Skin epidermis (tissue), 12 donors: ENCODE data around the gene QRICH1.

ENCODE experiments used
- H3K27ac ChIP-seq, 21 experiments: fragments of 200-600 bp; sonication (generic) in 11 of 21; one replicate each; pipeline ENCODE4 v1.5.0; 2020; ENCODE audit warnings: mild to moderate bottlenecking in 3 of 21, inconsistent platforms in 2 of 21, moderate library complexity in 2 of 21
- H3K4me3 ChIP-seq, 7 experiments: fragments of 200-600 bp; sonication (generic) in 2 of 7; one replicate each; pipeline ENCODE4 v1.5.0; 2020; ENCODE audit warnings: inconsistent platforms in 2 of 7, mild to moderate bottlenecking in 2 of 7, moderate library complexity in 1 of 7

Gene QRICH1

DNA sequence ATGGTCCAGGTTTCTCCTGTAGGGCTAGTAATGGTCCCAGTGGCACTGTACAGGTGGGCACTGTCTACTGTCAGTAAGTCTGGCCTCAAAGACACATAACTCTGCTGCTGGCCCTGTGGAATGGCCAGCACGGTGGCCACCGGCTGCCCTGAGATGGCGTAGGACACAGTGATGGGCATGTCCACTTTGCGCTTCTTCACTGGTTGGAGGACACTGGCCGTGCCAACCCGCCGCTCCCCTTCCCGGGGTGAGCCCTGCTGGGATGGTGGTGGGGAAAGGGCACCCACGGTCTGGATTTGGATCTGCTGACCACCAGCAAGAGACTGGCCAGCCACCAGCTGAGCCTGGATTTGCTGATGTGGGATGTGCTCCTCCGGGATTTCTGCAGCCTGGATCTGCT lies 36.6 kb downstream of the QRICH1 start:
- no peak overlapping the region for H3K4me3 ChIP-seq
- H3K27ac ChIP-seq = no peak overlapping the region

- H3K27ac ChIP-seq = no peak overlapping the region
- no peak overlapping the region for H3K4me3 ChIP-seq
Observed at GRCh38 chr3:49054344-49054862, 39.5 kb downstream of the QRICH1 start.

DNA sequence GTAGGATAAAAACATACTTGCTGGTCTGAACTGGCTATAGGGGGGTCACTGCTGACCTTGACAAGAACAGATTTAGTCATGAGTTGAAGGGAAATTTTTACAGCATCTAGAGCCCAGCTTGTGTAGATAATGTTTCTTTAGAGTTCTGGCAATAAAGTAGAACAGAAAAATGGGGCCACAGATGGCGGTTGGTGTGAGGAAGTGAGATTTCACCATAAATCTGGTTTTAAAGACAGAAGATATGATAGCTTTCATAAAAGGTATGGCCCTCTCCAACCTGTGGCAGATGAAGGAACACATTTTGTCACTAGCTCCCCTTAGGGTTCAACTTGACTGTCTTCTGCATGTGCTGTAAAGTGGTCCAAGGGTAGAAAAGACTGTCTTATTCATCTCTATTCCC lies 40.3 kb downstream of the QRICH1 start:
- no peak overlapping the region for H3K27ac ChIP-seq
- H3K4me3 ChIP-seq = no peak overlapping the region

DNA sequence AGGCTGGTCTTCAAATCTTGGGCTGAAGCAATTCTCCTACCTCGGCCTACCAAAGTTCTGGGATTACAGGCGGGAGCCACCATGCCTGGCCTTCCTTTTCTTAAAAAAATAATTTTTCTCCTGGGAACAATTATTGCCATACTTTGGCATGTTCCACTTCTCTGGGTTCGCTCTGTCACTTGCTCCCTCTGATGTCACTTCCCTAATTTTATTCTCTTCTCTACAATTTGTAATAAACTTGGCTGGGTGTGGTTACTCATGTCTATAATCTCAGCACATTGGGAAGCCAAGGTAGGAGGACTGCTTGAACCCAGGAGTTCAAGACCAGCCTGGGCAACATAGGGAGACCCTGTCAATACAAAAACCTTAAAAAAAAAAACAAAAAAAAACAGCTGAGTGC lies 58.6 kb downstream of the QRICH1 start:
- H3K27ac ChIP-seq = no peak overlapping the region
- H3K4me3 ChIP-seq = no peak overlapping the region

DNA sequence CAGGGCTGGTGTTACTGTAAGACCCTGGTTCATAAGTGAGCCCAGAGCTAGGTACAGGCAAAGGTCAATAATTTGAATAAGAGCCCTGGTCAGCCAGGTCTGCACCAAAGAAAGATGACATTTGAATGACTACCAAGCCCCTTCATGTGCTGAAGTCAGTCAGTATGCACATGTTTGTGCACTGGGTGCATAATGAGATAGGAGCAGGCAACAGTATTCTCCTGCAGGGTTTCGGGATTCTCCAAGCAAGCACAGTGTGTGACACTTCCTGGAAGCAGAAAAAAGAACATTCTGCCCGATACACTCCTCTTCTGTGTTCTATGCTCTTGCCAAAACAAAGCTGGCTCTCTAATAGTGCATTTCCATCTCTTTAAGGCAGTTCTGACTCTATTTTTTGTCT lies 59.2 kb downstream of the QRICH1 start:
- no peak overlapping the region for H3K27ac ChIP-seq
- no peak overlapping the region for H3K4me3 ChIP-seq

DNA sequence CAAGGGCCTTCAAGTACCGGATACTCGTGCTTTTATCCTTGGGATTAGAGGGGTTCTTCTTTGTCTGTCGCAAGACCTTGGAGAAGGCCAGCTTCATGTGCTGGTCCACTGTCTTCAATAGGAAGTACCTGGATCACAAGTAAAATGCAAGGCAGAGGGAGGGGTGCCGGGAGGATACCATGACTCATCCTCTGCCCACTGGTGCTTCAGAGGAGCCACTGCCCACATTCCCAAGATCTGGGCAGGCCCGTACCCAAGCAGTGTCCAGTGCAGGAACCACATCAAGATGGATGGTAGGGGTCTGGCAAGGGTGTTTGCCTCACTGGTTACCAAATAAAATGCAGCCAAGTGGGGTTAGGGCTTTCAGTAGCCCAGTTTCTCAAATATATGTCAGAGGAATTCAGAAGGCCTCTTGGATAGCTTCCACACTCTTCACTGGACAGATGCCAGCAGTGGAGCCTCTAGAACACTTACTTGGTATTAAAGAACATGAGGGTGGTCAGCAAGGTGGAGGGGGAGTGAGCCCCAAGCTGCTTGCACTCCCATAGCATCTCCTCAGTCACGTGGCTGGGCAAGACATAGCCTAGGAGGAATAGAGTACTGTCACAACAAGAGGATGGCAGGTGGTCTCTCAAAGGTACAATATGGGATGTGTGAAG lies 61.1 kb downstream of the QRICH1 start:
- H3K27ac ChIP-seq = no peak overlapping the region
- H3K4me3 ChIP-seq = no peak overlapping the region

GRCh38 chr3:49030321-49030720 lies 63.5 kb downstream of the QRICH1 start:
- Histone ChIP-seq H3K4me3 (no peak overlapping the region), H3K27ac (peak overlapping the region in 3 of 21 experiments; percentile 93 to 98 (median 96))

GRCh38 chr3:49029563-49029884 lies 64.3 kb downstream of the QRICH1 start:
- Histone ChIP-seq H3K4me3 (peak overlapping the region; percentile 43 to 74 (median 64)), H3K27ac (peak overlapping the region in 19 of 21 experiments; percentile 39 to 98 (median 92))

DNA sequence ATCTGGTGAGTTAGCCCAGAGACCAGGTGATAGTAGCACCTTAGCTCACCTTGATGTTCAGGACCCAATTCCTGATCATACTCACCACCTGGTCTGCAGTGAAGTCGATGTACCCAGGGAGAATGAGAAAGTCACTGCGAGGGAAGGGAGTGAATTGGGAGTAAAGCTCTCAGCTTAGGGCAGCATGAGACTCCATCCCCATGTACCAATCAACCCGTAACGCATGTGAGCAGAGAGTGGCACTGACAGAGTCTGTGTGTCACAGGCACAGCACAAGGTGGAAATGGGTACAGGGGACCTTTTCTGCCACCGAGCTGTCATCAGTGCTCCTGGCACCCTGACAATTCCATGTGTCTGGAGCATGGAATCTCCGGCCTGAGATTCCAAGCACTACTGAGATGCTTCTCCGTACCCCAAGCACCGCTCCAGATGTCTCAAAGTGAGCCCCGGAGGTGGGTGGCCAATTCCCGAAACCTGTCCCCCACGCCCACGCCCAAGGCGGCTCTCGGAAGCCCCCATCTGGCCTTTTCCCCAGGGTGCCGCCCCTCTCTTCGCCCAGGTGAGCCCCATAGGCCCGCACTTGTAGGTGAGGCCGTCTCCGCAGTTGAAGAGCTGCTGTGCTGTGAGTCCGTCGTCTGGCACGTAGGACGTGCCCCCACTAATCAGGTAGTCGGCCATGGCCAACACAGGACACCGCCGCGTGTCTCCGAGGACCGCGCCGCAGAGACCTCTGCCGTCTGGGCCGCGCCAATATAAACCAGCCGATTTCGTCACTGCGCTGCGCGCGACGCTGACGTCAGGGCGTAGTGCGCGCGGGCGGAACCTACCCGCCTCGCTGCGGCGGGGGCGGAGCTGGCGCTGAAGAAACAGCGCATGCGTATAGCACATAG lies 65.0 kb downstream of the QRICH1 start, which contains the start of gene IMPDH2:
TSS of gene IMPDH2 (minus strand) at position 726 of the 890 bp plus-strand sequence. CDS start at position 678, 48 bp downstream.
- Histone ChIP-seq H3K4me3 (peak within 1 kb of the TSS; percentile 43 to 74 (median 64)), H3K27ac (peak within 1 kb of the TSS; percentile 70 to 98 (median 92))

GRCh38 chr3:49028298-49028672 lies 65.6 kb downstream of the QRICH1 start:
- H3K4me3 ChIP-seq = peak overlapping the region; percentile 43 to 74 (median 64)
- H3K27ac ChIP-seq = peak overlapping the region in 13 of 21 experiments; percentile 79 to 98 (median 93)

DNA sequence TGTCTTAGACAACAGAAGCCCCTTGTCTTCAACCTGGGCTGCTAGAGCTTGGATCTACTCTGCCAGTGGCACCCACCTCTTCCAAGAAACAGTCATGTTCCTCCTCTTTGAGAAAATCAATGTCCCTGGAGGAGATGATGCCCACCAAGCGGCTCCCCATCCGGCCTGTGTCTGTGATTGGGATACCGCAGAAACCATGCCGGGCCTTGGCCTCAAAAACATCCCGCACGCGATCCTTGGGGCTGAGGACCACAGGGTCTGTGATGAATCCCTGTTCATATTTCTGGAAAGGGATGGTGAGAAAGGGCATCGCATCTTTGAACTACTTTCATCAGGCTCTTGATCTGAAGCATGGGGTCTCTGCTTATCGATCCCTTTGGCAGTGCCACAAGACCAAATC lies 66.2 kb downstream of the QRICH1 start:
- Histone ChIP-seq H3K4me3 (peak overlapping the region in 1 of 7 experiments; percentile 3), H3K27ac (peak overlapping the region in 2 of 21 experiments; percentile 96 to 97)

GRCh38 chr3:49026536-49026935 lies 67.3 kb downstream of the QRICH1 start:
- Histone ChIP-seq H3K27ac (no peak overlapping the region), H3K4me3 (no peak overlapping the region)

DNA sequence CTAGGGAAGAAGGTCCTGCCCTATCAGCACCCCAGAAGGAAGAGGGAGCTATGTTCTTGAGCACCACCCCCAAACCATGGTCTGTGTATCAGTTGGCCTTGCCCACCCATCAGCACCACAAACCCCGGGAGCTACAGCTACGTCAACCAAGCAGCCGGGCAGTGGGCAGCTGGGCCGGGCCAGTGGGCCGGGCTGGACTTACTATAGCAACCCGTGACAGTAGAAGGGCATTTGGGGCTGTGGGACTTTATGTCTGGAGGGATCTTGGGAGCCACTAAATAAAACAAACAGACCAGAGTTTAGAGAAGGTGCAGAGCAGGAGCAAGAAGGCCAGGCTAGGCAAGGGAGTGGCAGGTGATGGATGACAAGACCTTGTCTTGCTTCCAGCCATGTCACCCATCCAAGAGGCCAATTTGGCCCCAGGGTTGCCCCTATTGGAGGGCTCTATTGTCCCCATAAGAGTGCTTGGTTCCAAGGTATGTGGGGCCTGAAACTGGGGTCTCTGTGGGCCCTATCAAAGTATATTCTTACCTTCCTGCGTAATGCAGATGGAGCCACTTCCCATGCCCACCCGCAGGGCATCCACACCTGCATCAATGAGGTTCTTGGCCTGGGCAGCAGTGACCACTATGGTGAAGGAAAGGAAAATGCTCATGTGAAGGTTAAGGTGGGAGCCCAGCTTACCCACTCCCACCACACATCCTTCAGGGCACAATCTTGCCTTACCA lies 67.9 kb downstream of the QRICH1 start:
- no peak overlapping the region for H3K27ac ChIP-seq
- no peak overlapping the region for H3K4me3 ChIP-seq

GRCh38 chr3:49025005-49025792 lies 68.7 kb downstream of the QRICH1 start:
- no peak overlapping the region for H3K27ac ChIP-seq
- no peak overlapping the region for H3K4me3 ChIP-seq

DNA sequence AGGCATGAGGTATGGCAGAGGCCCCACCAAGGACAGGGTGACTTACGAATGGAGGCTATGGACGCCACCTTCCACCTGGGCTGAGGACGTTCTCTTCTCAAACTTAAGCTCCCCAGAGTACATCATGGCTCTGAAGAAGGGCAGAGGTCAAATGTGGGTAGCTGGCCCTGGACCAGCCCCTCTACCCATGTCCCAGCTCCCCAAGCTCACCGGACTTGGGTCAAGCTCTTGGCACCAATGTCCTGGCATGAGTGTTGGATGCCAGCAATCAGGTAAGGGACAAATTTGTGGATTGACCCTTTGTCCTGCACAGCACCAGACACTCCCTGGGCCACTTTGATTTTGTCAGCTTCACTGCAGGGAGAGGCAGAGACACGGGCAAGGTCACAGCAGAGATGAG lies 69.4 kb downstream of the QRICH1 start:
- Histone ChIP-seq H3K27ac (no peak overlapping the region), H3K4me3 (no peak overlapping the region)

GRCh38 chr3:49023775-49024174 lies 70.1 kb downstream of the QRICH1 start:
- Histone ChIP-seq H3K4me3 (no peak overlapping the region), H3K27ac (no peak overlapping the region)

DNA sequence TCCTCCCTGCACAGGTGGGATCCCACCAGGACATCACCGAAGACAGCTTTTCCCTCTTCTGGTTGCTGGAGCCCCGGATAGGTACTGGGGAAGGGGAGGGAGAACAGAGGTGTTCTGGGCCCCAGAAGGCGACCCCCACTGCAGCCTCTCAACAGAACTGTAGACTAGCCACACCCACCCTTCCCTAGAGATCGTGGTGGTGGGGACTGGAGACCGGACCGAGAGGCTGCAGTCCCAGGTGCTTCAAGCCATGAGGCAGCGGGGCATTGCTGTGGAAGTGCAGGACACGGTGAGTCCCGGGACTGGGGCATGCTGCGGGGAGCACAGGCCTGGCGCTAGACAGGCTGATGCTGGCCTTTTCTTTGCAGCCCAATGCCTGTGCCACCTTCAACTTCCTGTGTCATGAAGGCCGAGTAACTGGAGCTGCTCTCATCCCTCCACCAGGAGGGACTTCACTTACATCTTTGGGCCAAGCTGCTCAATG lies 71.1 kb downstream of the QRICH1 start:
- Histone ChIP-seq H3K4me3 (peak overlapping the region; percentile 76 to 97 (median 82)), H3K27ac (peak overlapping the region in 20 of 21 experiments; percentile 94 to 100 (median 99))

- H3K27ac ChIP-seq = peak within 1 kb of the TSS; percentile 92 to 100 (median 99)
- peak within 1 kb of the TSS; percentile 76 to 97 (median 82) for H3K4me3 ChIP-seq
Observed at GRCh38 chr3:49021813-49022687, 71.8 kb downstream of the QRICH1 start, which contains the start of gene NDUFAF3. NDUFAF3 (plus strand) TSS chr3:49022121; CDS start chr3:49022145, 24 bp downstream.
